Cortex of kidney (tissue), 1 donor: Measurements from ENCODE around the gene YWHAG.
"Not testable (repeated sequence)": the region's sequence is repeated elsewhere in the genome, so short reads cannot be mapped to it uniquely, and the experiment has no call there.

Experiments
- DNase-seq: peaks from one replicate; lab custom pipeline; 2025; lab: John Stamatoyannopoulos, UW

Gene YWHAG

DNA sequence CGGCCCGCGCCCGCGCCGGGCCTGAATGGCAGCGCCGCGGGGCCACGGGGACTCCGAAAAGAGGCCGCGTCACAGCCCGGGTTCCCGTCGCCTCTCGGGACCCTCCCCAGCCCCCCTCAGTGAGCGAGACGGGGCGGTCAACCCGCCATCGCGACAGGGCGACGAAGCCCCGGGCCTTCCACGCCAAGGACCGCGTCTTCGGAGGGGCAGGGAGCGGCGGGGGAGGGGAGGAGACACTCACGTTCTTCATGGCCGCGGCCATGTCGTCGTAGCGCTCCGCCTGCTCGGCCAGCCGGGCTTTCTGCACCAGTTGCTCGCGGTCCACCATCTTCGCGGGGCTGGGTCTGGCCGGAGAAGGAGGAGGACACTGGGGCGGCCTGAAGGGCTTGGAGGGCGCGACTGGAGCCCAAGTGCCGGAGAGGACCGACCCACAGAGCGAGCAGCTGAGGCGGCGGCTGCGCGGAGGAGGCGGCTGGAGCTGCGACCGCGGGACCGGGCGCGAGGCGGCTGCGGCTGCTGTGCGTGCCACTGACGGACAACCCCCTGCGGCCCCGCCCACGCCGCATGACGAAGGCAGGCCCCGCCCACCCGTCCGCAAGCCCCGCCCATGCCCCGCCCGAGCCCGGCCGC lies at the start of gene YWHAG:
TSS of gene YWHAG (minus strand) at position 511 of the 630 bp plus-strand sequence. CDS start at position 328, 183 bp downstream.
- DNase-seq = peak; percentile 61

DNA sequence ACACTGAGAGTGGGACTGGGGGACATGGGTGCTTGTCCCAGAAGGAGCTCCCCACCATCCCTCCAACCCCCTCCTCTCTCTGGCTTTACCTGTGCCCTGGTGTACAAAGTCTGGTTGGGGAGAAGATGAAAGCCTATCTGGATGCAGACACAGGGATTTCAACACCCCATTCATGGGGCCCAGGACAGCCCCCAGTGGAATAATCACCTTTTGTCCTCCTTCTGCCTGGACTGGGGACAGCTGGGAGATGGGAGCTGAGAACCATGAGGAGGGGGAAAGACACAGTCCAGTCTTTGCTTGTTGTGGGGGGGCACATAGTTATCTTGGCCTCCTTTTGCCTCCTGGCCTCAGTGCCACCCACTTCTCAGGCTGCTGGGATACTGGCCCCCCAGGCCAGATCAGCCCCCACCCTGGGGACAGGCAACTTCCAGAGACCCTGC lies 49.4 kb upstream of the YWHAG start:
- no peak for DNase-seq

DNA sequence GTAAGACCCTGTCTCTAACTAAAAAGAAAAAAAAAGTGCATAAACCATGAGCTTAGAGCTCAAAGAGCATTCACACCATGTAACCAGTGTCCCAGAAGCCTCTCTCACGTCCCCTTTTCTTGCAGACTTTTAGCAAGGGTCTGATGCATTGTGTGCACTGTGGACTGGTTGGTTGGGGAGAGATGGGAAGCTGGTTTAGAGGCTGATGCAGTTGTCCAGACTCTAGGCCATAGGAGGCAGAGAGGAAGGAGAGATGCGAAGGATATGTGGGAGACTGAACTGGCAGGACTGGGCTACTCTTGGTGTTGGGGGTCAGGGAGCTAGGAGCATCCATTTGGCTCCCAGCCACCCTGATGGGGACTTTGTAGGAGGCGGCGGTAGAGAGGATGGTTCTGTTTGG lies 48.9 kb upstream of the YWHAG start:
- DNase-seq = no peak

DNA sequence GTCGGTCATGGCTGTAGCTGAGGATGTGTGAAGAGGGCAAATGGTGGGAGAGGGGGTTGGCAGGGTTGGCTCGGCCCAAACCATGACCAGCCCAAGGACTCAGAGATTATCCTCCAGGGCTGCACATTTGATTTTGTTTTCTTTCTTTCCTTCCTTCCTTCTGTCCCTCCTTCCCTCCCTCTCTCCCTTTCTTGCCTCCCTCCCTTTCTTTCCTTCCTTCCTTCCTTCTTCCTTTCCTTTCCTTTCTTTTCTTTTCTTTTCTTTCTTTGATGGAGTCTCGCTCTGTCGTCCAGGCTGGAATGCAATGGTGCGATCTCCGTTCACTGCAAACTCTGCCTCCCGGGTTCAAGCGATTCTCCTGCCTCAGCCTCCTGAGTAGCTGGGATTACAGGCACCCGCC lies 46.9 kb upstream of the YWHAG start:
- no peak for DNase-seq

DNA sequence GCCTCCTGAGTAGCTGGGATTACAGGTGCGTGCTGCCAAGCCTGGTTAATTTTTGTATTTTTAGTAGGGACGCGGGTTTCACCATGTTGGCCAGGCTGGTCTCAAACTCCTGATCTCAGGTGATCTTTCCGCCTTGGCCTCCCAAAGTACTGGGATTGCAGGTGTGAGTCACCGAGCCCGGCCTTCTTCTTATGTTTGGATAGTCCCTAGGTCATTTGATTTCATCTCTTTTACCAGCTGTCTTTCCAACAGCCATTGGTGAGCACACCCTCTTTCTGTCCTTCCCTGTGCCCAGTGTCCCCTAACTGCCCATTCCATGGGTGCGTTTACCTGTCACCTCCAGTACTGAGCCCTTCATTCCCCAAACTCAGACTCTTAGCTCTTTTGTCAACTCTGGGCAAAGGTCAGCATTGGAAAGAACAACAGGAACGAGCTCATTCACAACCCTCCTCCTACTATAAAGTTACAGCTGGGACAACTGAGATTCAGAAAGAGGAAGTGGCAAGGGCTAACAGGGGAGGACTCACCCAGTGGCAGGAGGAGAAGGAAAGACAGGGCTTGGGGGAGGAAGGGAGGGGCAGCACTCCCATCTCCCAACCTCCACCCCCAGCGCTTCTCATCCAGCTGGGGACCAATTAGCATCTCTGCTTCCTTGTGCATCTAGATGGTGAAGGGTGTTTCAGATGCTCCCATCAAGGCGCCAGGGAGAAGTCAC lies 45.1 kb upstream of the YWHAG start:
- DNase-seq = no peak

DNA sequence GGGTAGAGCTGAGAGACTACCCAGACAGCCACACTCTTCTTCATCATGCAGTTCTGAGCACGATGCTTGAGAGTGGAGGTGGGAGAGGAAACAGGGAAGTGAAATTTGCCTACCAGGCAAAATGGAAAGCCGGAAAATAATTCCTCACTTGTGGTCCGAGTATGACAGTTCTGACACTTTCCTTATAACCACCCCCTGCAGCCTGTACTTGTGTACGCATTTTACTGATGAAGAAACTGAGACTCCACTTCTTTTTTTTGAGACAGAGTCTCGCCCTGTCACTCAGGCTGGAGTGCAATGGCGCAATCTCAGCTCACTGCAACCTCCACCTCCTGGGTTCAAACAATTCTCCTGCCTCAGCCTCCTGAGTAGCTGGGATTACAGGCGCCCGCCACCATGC lies 44.3 kb upstream of the YWHAG start:
- not testable (repeated sequence) for DNase-seq

DNA sequence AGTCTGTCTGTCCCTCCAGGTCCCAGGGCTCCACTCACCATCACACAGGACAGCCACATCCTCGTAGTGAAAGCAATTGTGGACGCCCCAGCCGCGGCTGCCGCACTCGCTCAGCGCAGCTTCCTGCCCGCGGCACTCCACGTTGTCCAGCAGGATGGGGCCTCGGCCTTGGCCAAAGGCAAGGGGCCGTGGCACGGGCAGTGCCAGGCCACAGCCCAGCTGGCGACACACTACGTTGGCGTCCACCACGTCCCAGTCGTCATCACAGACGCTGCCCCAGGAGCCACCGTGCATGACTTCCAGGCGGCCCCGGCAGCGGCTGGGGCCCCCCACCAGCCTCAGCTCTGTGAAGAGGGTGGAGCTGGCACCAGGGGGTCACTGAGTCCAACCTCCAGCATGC lies 41.5 kb upstream of the YWHAG start:
- DNase-seq = no peak

DNA sequence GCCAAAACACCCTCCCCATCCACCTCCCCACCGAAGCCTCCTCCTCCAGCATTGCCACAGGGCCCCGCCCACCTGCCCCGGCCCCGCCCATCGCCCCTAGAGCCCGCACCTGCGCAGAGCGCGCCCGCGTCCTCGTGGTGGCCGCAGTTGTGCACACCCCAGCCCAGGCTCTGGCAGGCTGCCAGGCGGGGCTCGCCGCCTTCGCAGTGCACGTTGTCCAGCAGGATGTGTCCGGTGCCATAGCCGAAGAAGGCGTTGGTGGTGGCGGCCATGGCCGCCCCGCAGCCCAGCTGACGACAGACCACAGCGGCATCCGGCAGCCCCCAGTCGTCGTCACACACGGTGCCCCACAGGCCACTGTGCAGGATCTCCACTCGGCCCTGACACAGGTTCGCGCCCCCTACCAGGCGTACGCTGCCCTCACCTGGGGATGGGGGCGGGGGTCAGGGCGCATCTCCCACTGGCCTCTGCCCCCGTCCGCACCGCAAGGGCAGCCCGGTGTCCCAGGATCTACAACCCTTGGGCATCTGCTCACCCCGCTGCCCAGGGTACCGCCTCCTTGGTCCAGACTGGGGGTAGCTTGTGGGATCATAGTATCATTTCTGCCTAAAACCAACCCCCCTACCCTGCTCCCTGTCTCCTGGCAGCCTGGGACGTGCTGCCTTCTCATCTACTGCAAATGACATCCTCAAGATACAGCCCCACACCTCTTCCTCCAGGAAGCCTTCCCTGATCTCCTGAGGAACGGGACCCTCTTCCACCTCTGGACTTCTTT lies 38.8 kb upstream of the YWHAG start:
- DNase-seq = no peak

DNA sequence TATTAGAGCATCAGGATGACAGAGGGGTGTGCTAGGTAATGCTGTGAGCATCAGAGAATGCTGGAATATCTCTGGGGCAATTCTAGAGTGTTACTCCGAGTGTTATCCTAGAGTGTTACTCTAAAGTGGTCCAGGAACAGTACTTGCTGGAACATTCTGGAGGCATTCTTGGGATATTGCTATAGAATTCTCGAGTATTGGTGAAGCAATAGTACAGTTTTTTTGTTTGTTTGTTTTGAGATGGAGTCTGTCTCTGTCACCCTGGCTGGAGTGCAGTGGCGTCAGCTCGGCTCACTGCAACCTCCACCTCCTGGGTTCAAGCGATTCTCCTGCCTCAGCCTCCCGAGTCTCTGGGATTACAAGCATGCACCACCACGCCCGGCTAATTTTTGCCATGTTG lies 38.1 kb upstream of the YWHAG start:
- no peak for DNase-seq

DNA sequence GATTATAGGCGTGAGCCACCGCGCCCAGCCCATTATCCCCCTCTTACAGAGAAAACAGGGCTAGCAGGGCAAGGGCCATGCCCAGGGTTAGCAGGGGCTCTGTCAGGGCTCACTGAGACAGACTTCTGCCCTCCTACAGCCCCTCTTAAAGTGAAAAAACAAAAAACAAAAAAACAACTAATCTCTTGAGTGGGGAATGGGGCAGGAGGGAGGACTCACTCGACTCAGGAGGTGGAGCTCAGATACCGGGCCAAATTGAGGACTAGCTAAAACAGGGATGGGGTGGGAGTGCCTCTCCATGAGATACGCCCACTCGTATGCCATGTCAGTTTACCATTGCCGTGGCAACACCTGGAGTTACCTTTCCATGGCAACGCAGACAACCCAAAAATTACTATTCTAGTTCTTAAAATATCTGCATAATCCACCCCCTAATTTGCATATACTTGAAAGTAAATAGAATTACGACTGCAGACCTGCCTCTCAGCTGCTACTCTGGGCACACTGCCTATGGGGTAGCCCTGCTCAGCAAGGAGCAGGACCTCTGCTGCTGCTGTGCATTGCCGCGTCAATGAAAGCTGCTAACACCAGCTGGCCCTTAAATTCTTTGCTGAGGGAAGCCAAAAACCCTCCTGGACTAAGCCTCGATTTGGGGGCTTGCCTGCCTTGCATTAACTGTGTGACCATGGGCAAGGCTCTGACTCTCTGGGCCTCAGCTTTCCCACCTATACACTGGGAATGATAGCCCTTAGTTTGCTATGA lies 37.4 kb upstream of the YWHAG start:
- no peak for DNase-seq

DNA sequence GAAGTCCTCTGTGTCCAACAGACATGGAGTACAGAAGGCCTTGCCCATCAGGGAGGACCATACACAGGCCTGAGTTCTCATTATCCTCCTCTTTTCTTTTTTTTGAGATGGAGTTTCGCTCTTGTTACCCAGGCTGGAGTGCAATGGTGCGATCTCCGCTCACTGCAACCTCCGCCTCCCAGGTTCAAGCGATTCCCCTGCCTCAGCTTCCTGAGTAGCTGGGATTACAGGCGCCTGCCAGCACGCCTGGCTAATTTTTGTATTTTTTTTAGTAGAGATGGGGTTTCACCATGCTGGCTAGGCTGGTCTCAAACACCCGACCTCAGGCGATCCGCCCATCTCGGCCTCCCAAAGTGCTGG lies 36.8 kb upstream of the YWHAG start:
- not testable (repeated sequence) for DNase-seq

DNA sequence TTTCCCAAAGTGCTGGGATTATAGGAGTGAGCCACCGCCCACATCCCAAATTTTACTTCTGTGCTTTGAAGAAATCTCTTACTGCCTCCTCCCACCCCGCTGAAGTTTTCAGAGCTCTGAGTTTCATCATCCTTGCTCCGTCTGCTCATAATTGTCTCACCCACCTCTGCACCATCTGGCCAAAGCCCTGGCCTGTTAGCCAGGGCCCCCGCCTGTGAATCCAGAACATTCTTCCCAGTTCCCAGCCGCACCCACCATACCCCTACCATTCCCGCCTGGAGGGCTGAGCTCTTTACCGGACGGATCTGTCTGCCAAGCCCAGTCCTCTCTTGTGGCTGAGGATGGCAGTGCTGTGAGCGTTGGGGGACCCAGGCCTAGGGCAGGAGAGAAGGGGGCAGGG lies 36.2 kb upstream of the YWHAG start:
- DNase-seq = no peak

DNA sequence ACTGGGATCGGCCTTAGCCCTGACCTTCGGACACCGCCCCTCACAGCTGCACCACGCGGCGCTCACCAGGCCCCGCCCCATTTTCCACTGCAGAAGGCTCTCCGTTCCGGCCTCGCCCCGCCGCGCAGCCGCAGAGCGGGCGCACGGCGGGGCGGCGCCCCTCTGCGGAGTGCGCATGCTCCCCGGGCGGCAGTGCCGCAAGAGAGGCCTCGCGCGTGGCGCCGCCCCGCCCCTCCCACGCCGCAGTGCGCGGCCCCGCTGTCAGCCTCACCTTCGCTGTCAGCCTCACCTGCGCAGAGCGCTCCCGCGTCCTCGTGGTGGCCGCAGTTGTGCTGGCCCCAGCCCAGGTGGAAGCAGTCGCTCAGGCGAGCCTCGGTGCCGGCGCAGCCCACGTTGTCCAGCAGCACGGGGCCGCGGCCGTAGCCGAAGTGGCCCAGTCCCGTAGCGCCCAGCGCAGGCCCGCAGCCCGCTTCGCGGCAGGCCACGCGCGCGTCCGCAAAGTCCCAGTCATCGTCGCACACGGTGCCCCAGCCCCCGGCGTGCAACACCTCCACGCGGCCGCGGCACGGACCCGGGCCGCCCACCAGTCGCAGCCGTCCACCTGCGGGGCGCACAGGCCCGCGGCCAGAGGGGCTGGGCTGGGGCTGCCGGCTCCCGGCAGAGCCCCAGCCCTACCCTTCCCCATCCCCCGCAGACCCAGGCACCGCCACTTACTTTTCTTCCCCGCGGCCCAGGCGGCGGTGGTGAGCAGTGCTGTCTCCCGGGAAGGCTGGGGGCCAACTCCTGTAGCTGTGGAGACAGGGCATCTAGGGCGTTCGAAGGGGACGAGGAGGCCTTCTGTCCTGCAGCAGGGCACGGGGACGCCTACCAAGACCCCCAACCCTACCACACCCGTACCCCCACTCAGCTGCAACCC lies 34.6 kb upstream of the YWHAG start:
- DNase-seq = peak; percentile 30

DNA sequence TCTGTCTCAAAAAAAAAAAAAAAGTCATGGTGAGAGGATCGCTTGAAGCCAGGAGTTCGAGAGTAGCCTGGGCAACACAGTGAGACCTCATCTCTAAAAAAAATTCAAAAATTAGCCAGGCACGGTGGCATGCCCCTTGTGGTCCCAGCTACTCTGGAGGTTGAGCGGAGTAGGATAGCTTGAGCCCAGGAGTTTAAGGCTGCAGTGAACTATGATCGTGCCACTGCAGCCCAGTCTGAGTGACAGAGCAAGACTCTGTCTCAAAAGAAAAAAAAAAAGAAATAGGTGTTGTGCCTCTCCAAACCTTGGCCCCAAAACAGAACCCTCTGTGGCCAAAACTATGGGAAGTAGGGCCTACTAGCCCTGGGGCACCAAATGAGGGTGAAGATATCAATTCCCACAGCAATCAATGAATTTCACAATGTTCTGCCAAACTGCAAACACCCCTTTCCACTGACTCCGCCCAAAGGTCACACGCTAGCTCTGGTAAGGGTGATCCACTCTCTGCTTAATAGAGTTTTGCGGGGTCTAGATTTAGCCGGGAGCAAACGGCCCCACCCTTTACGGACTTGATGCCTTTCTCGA lies 33.8 kb upstream of the YWHAG start:
- DNase-seq = no peak

DNA sequence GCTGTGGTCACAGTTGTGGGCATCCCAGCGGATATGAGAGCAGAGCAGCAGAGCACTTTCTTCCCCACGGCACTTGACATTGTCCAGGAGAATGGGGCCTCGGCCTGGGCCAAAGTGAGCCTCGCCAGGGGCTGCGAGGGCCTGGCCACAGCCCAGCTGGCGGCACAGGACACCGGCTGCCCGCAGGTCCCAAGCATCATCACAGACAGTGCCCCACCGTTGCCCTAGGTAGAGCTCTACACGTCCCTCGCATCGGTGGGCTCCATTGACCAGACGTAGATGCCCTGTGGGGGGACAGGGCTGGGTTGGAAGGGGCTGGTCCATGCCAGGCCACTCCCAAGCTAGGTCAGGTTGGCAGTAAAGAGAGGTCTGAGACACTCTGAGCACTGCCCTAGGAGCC lies 31.3 kb upstream of the YWHAG start:
- no peak for DNase-seq

DNA sequence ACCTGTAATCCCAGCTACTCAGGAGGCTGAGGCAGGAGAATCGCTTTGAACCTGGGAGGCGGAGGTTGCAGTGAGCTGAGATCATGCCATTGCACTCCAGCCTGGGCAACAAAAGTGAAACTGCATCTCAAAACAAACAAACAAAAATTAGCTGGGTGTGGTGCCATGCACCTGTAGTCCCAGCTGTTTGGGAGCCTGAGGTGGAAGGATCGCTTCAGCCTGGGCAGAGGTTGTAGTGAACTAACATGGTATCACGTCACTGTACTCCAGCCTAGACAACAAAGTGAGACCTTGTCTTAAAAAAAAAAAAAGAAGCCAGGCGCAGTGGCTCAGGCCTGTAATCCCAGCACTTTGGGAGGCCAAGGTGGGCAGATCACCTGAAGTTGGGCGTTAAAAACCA lies 29.0 kb upstream of the YWHAG start:
- DNase-seq = not testable (repeated sequence)

DNA sequence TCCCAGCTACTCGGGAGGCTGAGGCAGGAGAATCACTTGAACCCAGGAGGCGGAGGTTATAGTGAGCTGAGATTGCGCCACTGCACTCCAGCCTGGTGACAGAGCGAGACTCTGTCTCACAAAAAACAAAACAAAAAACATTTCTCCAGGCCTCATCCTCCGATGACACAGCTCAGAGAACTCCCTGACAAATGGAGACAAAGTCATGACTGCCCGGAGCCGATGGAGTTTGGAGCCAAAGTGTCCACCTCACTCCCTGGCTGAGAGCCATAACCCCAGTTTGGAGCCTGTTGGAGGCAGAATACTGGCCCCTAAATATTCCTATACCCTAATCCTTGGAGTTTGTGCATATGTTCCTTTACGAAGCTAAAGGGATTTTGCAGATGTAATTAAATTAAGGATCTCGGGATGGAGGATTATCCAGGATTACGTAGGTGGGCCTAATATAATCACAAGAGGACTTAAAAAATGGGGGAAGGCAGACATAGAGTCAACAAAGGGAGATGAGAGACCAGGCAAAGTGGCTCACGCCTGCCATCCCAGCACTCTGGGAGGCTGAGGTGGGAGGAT lies 28.0 kb upstream of the YWHAG start:
- no peak for DNase-seq

DNA sequence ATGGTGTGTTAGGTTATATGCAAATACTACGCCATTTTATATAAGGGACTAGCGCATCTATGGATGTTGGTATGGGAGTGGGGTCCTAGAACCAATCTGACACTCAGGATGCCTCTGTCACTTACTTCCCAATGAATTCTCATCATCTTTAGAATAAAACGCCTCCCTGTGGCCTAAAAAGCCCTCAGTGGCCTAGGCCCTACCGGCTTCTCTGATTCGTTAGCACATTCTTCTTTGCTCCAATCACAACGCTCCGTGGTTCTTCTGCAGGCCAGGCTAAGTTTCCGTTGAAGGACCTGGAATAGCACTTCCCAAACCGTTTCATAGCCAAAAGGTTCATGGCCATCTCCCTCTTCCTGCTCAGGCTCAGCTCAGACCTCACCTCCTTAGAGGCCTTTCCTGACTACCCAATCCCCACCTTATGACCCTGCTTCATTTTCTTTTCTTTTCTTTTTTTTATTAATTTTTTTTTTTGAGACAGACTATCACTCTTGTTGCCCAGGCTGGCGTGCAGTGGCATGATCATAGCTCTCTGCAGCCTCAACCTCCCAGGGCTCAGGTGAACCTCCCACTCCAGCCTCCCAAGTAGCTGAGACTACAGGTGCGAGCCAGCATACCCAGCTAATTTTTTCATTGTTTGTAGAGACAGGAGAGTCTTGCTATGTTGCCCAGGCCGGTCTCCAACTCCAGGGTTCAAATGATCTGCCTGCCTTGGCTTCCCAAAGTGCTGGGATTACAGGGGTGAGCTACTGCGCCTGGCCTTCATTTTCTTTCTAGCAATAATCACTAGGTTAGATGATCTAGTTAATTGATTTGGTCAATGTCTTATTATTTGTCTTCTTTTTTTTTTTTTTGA lies 24.5 kb upstream of the YWHAG start:
- no peak for DNase-seq

DNA sequence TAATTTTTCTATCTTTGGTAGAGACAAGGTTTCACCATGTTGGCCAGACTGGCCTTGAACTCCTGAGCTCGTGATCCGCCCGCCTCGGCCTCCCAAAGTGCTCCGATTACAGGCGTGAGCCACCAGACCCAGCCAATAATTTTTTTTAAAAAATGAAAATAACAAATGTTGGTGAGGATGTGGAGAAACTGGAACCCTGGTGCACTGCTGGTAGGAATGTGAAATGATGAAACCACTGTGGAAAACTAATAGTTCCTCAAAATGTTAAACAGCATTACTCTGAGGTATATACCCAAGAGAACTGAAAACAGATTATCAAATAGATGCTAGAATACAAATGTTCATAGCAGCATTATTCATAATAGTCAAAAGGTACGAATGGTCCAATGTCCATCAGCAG lies 23.0 kb upstream of the YWHAG start:
- no peak for DNase-seq

DNA sequence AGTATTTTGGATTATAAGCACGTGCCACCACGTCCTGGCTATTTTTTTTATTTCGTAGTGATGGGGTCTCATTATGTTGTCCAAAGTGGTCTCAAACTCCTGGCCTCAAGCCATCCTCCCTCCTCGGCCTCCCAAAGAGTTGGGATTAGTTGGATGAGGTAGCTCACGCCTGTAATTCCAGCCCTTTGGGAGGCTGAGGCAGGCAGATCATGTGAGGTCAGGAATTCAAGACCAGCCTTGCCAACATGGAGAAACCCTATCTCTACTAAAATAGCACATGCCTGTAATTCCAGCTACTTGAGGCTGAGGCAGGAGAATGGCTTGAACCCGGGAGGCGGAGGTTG lies 21.8 kb upstream of the YWHAG start:
- no peak for DNase-seq
